Colonic mucosa (tissue), 4 donors: ENCODE measurements around the gene MTUS2. TPM values are rescaled to one million over a fixed set of nuclear protein-coding genes. Genes with fewer than 3 reads are reported as not detected.

Source experiments
- DNase-seq: peaks from one replicate; pipeline ENCODE4 v3.0.0-alpha.2; 2020
- H3K27ac ChIP-seq: fragments of 200-600 bp; one replicate; pipeline ENCODE4 v1.8.0; 2021
- H3K27me3 ChIP-seq: fragments of 200-600 bp; one replicate; pipeline ENCODE4 v1.8.0; 2021
- H3K36me3 ChIP-seq: fragments of 200-600 bp; one replicate; pipeline ENCODE4 v1.8.0; 2021
- H3K4me1 ChIP-seq: fragments of 200-600 bp; one replicate; pipeline ENCODE4 v1.8.0; 2021; ENCODE audit warnings: mild to moderate bottlenecking
- H3K4me3 ChIP-seq: fragments of 200-600 bp; one replicate; pipeline ENCODE4 v1.8.0; 2021
- H3K9ac ChIP-seq, 2 donors: one replicate each; pipeline ENCODE4 v1.7.0; 2013; ENCODE audit warnings: control low read depth in 2 of 2, low read depth in 2 of 2, low read length in 2 of 2
- H3K9me3 ChIP-seq: fragments of 200-600 bp; one replicate; pipeline ENCODE4 v1.8.0; 2021
- intact Hi-C: fragments of 100-400 bp; cut with DNase I; formaldehyde crosslinking; loops from one replicate; pipeline ENCODE4 v1.14.1; 2022
- total RNA-seq, 2 donors: library from RNA; stranded (reverse); fragmentation: NEBNext Ultra II Directional in 1 of 2; extraction: Animal tissue kit (Norgen Biotek cat#: 25700) in 1 of 2; gene quantifications; one replicate each; pipeline ENCODE4 v1.2.1, GENCODE V29; 2021
- TF ChIP-seq, protein P1 (sequence below): fragments of 200-600 bp; IDR thresholded peaks from one replicate; pipeline ENCODE4 v1.8.0; 2022; ENCODE audit warnings: antibody characterized with exemption, mild to moderate bottlenecking
- donor health status: healthy.
- donor health status: DM: no; HTN: no; CAD: no.
- donor health status: DM: no; HTN: no; CAD: no.

The MTUS2 gene
- total RNA-seq, 2 donors from 2014 or later, result 0.11 to 0.40 TPM

DNA sequence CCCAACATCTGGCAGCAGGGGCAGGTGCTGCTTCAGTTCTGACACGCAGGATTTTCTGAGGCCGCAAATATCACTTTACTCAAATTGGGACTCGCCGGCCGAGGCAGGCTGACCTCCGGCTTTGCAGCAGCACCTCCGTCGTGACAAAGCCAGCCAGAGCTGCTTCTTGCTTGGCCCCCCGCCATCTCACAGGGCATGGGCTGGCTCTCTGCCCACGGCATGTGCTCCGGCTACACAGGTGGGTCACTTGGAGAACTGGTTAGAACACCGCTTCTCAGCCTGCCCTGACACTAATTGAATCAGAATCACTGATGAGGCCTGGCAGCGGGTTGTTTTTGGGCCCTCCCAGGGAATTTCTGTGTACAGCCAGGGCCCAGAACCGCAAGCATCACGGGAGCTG is 663.1 kb downstream of the MTUS2 start:
- H3K4me3 ChIP-seq, result no peak overlapping the region
- H3K9me3 ChIP-seq, result no peaks in the 10 kb centered on the region
- H3K27me3 ChIP-seq, result no peaks in the 10 kb centered on the region
- H3K9ac ChIP-seq, result no peak overlapping the region
- H3K4me1 ChIP-seq, result no peaks in the 10 kb centered on the region
- no peak overlapping the region for H3K27ac ChIP-seq
- no peaks in the 10 kb centered on the region for H3K36me3 ChIP-seq
- intact Hi-C loops, result no loop called here
- no peak for DNase-seq
- TF ChIP-seq, protein P1, sequence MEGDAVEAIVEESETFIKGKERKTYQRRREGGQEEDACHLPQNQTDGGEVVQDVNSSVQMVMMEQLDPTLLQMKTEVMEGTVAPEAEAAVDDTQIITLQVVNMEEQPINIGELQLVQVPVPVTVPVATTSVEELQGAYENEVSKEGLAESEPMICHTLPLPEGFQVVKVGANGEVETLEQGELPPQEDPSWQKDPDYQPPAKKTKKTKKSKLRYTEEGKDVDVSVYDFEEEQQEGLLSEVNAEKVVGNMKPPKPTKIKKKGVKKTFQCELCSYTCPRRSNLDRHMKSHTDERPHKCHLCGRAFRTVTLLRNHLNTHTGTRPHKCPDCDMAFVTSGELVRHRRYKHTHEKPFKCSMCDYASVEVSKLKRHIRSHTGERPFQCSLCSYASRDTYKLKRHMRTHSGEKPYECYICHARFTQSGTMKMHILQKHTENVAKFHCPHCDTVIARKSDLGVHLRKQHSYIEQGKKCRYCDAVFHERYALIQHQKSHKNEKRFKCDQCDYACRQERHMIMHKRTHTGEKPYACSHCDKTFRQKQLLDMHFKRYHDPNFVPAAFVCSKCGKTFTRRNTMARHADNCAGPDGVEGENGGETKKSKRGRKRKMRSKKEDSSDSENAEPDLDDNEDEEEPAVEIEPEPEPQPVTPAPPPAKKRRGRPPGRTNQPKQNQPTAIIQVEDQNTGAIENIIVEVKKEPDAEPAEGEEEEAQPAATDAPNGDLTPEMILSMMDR, result no peak

DNA sequence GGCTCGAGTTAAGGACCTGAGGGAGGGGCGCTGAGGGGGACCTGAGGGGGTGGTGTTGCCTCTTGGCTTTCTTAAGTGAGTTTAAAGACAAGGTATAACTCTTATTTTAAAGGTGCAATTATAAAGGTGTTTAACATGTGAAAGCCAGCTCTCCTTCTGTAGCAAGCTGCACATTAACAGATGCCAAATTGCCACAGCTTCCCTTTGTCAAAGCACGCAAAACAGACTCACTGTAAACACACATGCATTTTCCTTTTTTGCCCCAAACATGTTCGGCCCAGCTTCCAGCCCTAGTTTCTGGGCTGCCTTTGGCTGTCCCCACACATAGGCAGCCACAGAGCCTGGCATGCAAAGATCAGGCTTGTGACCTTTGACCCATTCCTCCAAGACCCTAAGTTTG is 663.5 kb downstream of the MTUS2 start:
- no peak for DNase-seq
- TF ChIP-seq, protein P1, result no peak
- H3K36me3 ChIP-seq, result no peaks in the 10 kb centered on the region
- no peaks in the 10 kb centered on the region for H3K4me1 ChIP-seq
- intact Hi-C loops, result no loop called here
- H3K27ac ChIP-seq, result no peak overlapping the region
- no peaks in the 10 kb centered on the region for H3K27me3 ChIP-seq
- no peak overlapping the region for H3K9ac ChIP-seq
- H3K4me3 ChIP-seq, result no peak overlapping the region
- H3K9me3 ChIP-seq, result no peaks in the 10 kb centered on the region

DNA sequence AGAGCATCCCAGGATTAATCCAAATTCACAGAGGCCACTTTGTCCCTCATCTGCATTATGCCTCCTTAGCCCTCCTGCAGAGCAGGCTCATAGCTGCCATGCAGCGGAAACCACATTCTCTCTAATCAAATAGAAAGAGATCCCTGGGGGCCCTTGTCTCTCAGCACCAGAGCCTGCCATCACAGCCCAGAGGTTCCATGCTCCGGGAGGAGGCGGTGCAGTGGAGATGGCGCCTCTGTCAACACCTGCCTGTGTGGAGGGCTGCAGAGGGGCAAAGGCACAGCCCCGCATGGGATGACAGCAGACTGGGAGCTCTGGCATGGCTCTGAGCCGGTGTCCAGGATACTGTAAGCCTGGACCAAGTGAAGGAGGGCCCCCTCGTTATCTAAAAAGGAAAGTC is 664.1 kb downstream of the MTUS2 start:
- Histone ChIP-seq H3K4me1 (no peaks in the 10 kb centered on the region), H3K4me3 (no peak overlapping the region), H3K36me3 (no peaks in the 10 kb centered on the region), H3K27ac (no peak overlapping the region), H3K27me3 (no peaks in the 10 kb centered on the region), H3K9me3 (no peaks in the 10 kb centered on the region), H3K9ac (no peak overlapping the region)
- intact Hi-C loops, result no loop called here
- no peak for DNase-seq
- TF ChIP-seq, protein P1, result no peak

DNA sequence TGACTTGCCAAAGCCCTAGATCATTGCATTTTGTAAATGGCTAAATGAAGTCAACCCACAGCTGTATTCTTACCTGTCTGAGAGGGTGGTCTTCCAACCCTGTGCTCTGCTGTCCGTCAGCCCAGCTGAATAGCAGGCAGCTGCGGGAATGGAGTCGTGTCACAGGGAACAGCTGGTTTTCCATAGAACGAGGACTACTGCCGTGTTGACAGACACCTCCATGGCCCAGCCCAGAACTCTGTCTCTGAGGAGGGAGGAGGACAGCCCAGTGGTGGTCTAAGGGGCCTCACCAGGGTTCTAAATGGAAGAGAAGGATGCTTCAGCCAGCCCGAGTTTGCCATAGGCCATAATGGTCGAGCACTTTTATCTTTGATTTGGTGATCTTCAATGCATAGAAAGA is 664.7 kb downstream of the MTUS2 start:
- Histone ChIP-seq H3K36me3 (no peaks in the 10 kb centered on the region), H3K9ac (no peak overlapping the region), H3K27me3 (no peaks in the 10 kb centered on the region), H3K4me1 (no peaks in the 10 kb centered on the region), H3K27ac (no peak overlapping the region), H3K9me3 (no peaks in the 10 kb centered on the region), H3K4me3 (no peak overlapping the region)
- DNase-seq, result no peak
- TF ChIP-seq, protein P1, result no peak
- intact Hi-C loops, result no loop called here

DNA sequence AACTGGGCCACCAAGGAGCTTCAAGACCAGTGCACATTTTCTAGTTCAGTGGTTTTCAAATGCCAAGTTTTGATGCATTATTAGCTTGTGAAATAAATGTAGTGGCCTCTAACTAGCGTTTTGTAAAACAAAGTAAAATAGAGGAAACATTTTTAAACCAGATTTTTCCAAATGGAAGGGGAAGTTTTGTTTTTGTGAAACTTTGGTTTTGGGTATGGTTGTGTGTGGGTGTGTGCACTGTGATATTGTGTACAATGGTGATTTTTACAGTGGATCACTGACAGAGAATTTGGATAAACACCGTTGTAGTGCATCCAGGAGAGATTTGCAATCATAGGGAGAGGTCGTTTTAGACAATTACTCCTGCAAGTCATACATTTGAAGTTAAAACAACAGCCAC is 666.4 kb downstream of the MTUS2 start:
- no peaks in the 10 kb centered on the region for H3K4me1 ChIP-seq
- H3K4me3 ChIP-seq, result no peak overlapping the region
- intact Hi-C loops, result no loop called here
- TF ChIP-seq, protein P1, result no peak
- H3K27me3 ChIP-seq, result no peaks in the 10 kb centered on the region
- no peaks in the 10 kb centered on the region for H3K36me3 ChIP-seq
- no peak for DNase-seq
- no peak overlapping the region for H3K9ac ChIP-seq
- no peaks in the 10 kb centered on the region for H3K9me3 ChIP-seq
- no peak overlapping the region for H3K27ac ChIP-seq
